Adrenal gland (tissue), 12 donors: Measurements from ENCODE around the gene OPCML. TPM values are rescaled to one million over a fixed set of nuclear protein-coding genes. Genes with fewer than 3 reads are reported as not detected.

Experiments used
- DNase-seq, 7 donors: peaks; one replicate each; pipeline ENCODE4 v3.0.0-alpha.2; 2019 to 2020
- H3K27ac ChIP-seq, 5 donors: fragments of 200-600 bp; sonication (generic) in 4 of 5; 1 replicate in 3 of 5; 2 replicates in 2 of 5; pipeline versions ENCODE4 v1.5.1 to v1.8.0; 2016 to 2020; ENCODE audit warnings: mild to moderate bottlenecking in 1 of 5
- H3K27me3 ChIP-seq: fragments of 200-600 bp; 2 replicates; pipeline ENCODE4 v1.8.0; 2021
- H3K36me3 ChIP-seq, 2 donors: fragments of 200-600 bp; replicated peaks in 1 of 2; 1 replicate in 1 of 2; 2 replicates in 1 of 2; pipeline versions ENCODE4 v1.5.1 to v1.8.0; 2018 to 2022
- H3K4me1 ChIP-seq, 2 donors: fragments of 200-600 bp; replicated peaks in 1 of 2; 1 replicate in 1 of 2; 2 replicates in 1 of 2; pipeline versions ENCODE4 v1.5.1 to v1.8.0; 2018 to 2021
- H3K4me3 ChIP-seq, 4 donors: fragments of 200-600 bp; sonication (generic) in 3 of 4; one replicate each; pipeline ENCODE4 v1.5.1; 2016 to 2018
- H3K9me3 ChIP-seq, 3 donors: fragments of 200-600 bp; sonication (generic) in 1 of 3; replicated peaks in 1 of 3; 1 replicate in 2 of 3; 2 replicates in 1 of 3; pipeline versions ENCODE4 v1.5.1 to v1.8.0; 2016 to 2021
- POLR2A ChIP-seq, 2 donors: fragments of 450-650 bp; IDR thresholded peaks; one replicate each; pipeline ENCODE4 v1.6.1; 2017; ENCODE audit warnings: antibody characterized with exemption in 2 of 2, mild to moderate bottlenecking in 2 of 2, moderate library complexity in 1 of 2
- WGBS, 4 donors: extraction: QIAGEN DNeasy Blood & Tissue Kit in 2 of 4; methylation state at CpG; one replicate each; pipeline versions ENCODE4 v1.1.5 to v1.1.7; 2013 to 2017; 5-methylcytosine and 5-hydroxymethylcytosine counted together
- intact Hi-C, 2 donors: fragments of 100-400 bp; cut with DNase I; formaldehyde crosslinking; loops; one replicate each; pipeline versions ENCODE4 v1.14.1 to v1.15.0; 2022 to 2023
- polyA plus RNA-seq, 3 donors: library from polyadenylated mRNA; stranded (reverse); fragments of 200-250 nt in 2 of 3; fragments of 350-450 nt in 1 of 3; fragmentation: Illumina TruSeq in 1 of 3; extraction: RNeasy Lipid Tissue Mini Kit (QIAGEN cat#74804) in 1 of 3; gene quantifications; one replicate each; pipeline ENCODE4 v1.2.3, GENCODE V29; 2013 to 2014
- total RNA-seq, 9 donors: library from RNA; depleted of rRNA in 4 of 9; stranded (reverse); fragments of >200 nt in 4 of 9; fragments of 120-200 nt in 1 of 9; fragmentation: NEBNext Ultra II Directional in 1 of 9; extraction: Animal tissue kit (Norgen Biotek cat#: 25700) in 1 of 9; gene quantifications; one replicate each; pipeline versions ENCODE4 v1.1.0 to v1.2.4, GENCODE V29; 2013 to 2023
- TF ChIP-seq, protein P1 (sequence below), 6 experiments: fragments of 450-650 bp in 4 of 6; fragments of 200-600 bp in 2 of 6; sonication (generic) in 1 of 6; IDR thresholded peaks; 1 replicate in 5 of 6; 2 replicates in 1 of 6; pipeline versions ENCODE4 v1.5.1 to v1.8.0; 2016 to 2021; ENCODE audit warnings: antibody characterized with exemption in 6 of 6, mild to moderate bottlenecking in 2 of 6, moderate library complexity in 1 of 6
- donor health status: healthy with polysubstance abuse.
- donor health status: Bipolar disorder and iron deficiency.
- donor health status: DM: yes; HTN: yes; CAD: no.
- donor health status: DM: no; HTN: no; CAD: no.
- donor health status: DM: no; HTN: no; CAD: no.
- donor health status: DM: yes; HTN: yes; CAD: no.

OPCML gene
- total and polyA plus RNA-seq, 12 donors: 0.10 to 5.5 (median 0.72) TPM; not detected in 5

DNA sequence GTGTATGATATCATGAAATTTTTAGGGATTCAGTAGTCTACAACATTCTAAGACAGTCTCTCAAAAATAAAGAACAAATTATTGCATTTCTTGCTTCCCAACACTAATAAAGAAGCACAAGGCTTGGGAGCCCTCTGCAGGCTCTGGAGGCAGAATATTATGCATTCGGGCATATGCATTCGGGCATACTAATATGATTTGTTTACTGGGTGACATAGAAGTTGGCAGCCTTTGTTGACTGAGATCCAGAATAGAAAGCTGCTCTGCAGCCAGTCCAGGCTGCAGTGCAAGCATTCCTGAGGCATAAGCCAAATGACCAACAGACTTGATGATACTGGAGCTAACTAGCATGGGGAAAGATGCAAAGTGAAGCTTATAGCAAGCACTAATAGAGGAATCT, 945.5 kb downstream of the OPCML start:
- no peak for TF ChIP-seq POLR2A (IDR thresholded peaks at IDR 0.05)
- TF ChIP-seq, protein P1, sequence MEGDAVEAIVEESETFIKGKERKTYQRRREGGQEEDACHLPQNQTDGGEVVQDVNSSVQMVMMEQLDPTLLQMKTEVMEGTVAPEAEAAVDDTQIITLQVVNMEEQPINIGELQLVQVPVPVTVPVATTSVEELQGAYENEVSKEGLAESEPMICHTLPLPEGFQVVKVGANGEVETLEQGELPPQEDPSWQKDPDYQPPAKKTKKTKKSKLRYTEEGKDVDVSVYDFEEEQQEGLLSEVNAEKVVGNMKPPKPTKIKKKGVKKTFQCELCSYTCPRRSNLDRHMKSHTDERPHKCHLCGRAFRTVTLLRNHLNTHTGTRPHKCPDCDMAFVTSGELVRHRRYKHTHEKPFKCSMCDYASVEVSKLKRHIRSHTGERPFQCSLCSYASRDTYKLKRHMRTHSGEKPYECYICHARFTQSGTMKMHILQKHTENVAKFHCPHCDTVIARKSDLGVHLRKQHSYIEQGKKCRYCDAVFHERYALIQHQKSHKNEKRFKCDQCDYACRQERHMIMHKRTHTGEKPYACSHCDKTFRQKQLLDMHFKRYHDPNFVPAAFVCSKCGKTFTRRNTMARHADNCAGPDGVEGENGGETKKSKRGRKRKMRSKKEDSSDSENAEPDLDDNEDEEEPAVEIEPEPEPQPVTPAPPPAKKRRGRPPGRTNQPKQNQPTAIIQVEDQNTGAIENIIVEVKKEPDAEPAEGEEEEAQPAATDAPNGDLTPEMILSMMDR (IDR thresholded peaks at IDR 0.05): no peak
- Histone ChIP-seq H3K4me3 (no peak overlapping the region), H3K36me3 (no peaks in the 10 kb centered on the region), H3K4me1 (no peaks in the 10 kb centered on the region), H3K27ac (no peak overlapping the region), H3K27me3 (no peaks in the 10 kb centered on the region), H3K9me3 (no peaks in the 10 kb centered on the region)
- 22 to 43% (median 32%) methylated on average over 2 of the region's 2 CpGs for WGBS, 4 donors
- no peak for DNase-seq
- intact Hi-C loops: no loop called here

DNA sequence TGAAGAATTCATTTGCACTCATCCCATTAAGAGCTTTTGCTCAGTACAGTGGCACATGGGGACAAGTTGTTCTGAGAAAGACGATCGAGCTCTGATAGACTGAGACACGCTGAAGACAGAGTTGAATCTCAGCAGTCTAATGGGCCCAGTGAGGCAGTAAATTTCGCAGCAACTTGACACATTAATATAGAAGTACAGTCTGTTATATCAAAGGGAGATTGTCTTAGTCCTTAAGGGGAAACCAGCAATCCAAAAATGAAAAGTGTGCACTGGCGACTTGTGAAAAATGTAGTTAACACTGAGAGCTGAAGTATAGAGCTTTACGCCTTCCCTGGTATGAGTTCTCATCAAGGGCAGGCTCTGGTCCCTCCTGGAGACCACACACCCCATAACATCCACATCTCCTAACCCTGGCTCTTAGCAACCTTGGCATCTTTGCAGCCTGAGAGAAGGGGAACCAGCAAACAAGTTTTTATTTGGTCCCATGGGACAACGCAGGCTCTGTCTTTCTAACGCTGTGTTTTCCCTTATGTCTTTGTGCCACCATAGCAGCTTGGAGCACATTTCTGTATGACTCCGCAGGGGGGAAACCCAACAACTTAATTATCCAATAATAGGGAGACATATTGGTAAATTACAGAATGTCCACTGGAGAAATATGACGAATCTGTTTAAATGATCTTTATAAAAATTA, 952.5 kb downstream of the OPCML start:
- no peak overlapping the region for H3K27ac ChIP-seq
- no peaks in the 10 kb centered on the region for H3K27me3 ChIP-seq
- H3K36me3 ChIP-seq: no peaks in the 10 kb centered on the region
- 83 to 91% (median 87%) methylated on average over 10 of the region's 10 CpGs for WGBS, 4 donors
- H3K4me3 ChIP-seq: no peak overlapping the region
- TF ChIP-seq POLR2A (IDR thresholded peaks at IDR 0.05): no peak
- TF ChIP-seq, protein P1 (IDR thresholded peaks at IDR 0.05): no peak
- no peak for DNase-seq
- no peaks in the 10 kb centered on the region for H3K9me3 ChIP-seq
- H3K4me1 ChIP-seq: no peaks in the 10 kb centered on the region
- intact Hi-C loops: no loop called here

DNA sequence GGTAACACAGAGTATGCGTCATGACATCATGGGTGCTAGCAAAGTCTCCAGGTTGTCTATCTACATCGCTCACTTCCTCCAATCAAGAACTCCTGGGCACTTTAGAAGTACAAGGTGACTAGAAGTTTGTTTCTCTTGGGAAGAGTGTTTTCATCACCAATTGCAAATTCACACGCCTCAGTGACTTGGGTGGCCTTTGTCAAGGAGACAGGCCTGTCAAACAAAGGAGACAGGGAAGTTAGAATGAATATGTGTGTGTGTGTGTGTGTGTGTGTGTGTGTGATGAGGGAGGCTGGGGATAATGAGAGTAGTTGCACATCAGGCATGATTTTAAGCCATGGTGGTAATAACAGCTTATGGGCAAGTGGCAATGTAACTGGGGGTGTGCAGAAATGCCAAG, 953.2 kb downstream of the OPCML start:
- WGBS, 4 donors: 90 to 98% (median 92%) methylated on average over 3 of the region's 3 CpGs
- no peak for DNase-seq
- intact Hi-C loops: no loop called here
- Histone ChIP-seq H3K4me3 (no peak overlapping the region), H3K27ac (no peak overlapping the region), H3K9me3 (no peaks in the 10 kb centered on the region), H3K36me3 (no peaks in the 10 kb centered on the region), H3K27me3 (no peaks in the 10 kb centered on the region), H3K4me1 (no peaks in the 10 kb centered on the region)
- TF ChIP-seq, protein P1 (IDR thresholded peaks at IDR 0.05): no peak
- no peak for TF ChIP-seq POLR2A (IDR thresholded peaks at IDR 0.05)

DNA sequence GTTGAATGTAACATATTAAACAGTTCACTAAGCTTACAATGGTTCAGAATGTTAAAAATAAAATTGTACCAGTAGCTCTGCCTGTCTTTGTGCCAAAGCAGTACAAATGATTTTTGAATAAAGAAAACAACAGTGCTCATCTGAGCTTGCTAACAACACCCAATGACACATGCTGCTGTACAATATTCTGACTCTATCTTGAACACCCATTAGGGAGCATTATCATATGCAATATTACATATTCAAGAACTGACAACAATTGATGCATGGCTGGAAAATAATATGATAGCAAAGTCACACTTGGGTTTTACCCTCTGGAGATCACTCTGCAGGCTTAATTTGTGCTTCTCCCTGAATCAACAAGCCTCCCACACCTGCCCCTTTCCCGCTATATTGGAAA, 953.7 kb downstream of the OPCML start:
- Histone ChIP-seq H3K4me3 (no peak overlapping the region), H3K4me1 (no peaks in the 10 kb centered on the region), H3K36me3 (no peaks in the 10 kb centered on the region), H3K27me3 (no peaks in the 10 kb centered on the region), H3K9me3 (no peaks in the 10 kb centered on the region), H3K27ac (no peak overlapping the region)
- intact Hi-C loops: no loop called here
- WGBS, 4 donors: 77 to 98% (median 94%) methylated on average over 1 of the region's 1 CpG
- TF ChIP-seq, protein P1 (IDR thresholded peaks at IDR 0.05): no peak
- TF ChIP-seq POLR2A (IDR thresholded peaks at IDR 0.05): no peak
- DNase-seq: no peak
